GM18858 (cell line): ENCODE measurements around the gene PCGF6.

ENCODE experiments used
- ATAC-seq: cut with Tn5 transposase; IDR thresholded peaks from one replicate; pipeline ENCODE4 v1.9.1; 2021; ENCODE audit not compliant: unreplicated experiment

PCGF6 gene

DNA sequence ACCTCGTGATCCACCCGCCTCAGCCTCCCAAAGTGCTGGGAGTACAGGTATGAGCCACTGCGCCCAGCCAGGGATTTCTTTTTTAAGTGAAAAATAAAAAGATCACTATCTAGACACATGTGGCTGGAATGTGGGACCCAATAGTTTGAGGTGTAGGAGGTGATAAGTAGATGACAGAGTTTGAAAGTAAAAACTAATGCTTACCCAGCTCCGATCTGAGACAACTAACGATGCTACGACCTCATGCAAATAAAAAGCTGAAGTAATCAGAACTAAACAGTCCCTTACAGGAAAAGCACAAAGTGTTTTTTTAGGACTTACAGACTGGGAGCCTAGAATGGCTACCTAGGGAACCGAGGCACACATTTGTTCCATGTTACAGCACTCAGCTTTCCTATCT lies 23.0 kb downstream of the PCGF6 start:
- ATAC-seq: no peak

- no peak for ATAC-seq
Measured at GRCh38 chr10:103316087-103316486, 34.9 kb downstream of the PCGF6 start.

DNA sequence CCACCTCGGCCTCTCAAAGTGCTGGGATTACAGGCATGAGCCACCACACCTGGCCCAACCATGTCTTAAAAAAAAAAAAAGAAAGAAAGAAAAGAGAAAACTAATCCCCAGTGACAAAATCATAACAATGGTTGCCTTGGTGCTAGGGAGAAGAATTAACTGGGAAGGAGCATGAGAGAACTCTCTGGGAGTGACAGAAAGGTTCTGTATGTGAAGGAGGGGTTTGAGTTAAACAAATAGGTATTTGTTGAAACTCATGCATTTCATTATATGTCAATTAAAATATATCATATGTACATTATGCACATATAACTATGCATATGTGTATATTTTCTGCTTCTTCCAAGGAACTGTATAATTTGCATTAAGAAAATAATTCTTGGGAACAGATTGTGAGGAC lies 40.7 kb downstream of the PCGF6 start:
- ATAC-seq: no peak

GRCh38 chr10:103307594-103307993 lies 43.3 kb downstream of the PCGF6 start:
- no peak for ATAC-seq

DNA sequence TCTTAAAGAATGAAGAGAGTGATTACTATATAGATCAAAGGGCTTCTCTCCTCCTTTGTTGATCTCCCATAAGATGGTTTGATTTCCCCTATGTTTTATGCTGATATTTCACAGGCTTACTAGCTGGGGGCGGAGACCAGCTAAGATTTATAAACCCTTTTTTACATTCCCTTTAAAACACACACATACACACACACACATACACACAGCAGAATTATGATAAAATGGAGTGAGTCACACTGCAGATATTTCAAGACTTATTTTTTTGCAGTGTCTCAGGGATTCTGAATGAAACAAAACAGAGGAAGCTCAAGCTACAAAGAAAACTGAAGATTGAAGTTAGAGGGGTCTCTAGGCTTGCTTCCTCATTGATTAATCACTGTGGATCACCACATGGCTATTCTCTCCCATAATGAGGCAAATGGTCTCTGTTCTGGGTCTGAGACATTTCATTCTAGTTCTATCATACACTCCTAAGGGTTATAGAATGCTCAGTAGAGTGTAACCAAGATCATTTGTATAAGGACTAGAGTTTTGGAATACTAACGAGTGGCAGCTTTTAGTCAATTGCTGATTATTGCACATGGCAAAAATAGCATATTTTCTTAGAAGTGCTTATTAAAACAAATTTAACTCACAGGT lies 55.4 kb downstream of the PCGF6 start:
- ATAC-seq: no peak

GRCh38 chr10:103291588-103291987 lies 59.4 kb downstream of the PCGF6 start:
- ATAC-seq: no peak

DNA sequence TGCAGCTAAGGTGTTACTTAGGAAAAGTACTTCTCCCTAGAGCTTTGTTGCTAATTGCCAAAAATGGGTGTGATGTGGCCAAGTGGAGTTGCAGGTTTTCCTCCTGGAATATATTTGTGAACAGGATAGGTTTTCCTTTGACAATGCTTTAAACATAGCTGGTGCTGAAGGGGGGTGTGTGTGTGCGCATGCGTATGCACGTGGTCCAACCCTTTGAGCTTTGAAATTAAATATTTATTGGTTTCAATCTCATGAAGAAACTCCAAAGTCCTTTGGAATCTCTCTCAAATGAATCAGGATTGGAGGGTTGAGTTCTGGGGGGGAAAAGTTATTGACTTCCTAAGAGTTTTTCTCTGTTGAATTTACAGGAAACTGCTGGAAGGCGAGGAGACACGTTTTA lies 62.9 kb downstream of the PCGF6 start:
- no peak for ATAC-seq

DNA sequence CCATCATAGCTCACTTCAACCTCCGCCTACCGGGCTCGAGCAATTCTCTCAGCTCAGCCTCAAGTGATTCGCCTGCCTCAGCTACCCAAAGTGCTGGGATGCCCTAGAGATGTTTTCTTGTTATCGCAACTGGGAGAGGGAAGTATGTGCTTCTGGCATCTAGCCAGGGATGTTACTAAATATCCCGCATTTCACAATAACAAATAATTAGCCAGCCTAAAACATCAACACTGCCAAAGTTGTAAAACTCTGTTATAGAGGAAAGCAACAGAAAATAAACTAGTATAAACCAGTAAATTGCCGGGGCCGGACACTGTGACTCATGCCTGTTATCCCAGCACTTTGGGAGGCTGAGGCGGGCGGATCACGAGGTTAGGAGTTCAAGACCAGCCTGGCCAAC lies 66.8 kb downstream of the PCGF6 start:
- ATAC-seq: no peak

GRCh38 chr10:103282961-103283360 lies 68.0 kb downstream of the PCGF6 start:
- no peak for ATAC-seq

DNA sequence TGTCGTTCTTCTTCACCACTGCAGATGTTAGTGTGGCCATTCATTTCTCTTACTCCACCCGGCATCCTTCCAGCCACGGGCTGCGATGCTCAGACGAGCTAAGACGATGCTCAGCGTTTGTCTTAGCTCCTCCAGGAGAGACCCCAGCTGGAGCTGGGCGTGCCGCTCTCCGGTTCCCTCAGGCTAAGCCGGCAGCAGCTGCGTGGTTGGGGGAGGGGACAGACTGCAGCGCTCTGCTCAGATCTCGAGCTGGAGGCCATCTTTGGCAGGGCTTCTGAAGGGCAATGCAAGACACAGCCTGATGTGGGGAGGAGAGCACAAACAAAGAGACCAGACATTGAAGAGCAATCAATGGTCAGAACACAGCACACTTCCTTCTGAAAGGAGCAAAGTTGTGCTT lies 69.2 kb downstream of the PCGF6 start:
- ATAC-seq: no peak

DNA sequence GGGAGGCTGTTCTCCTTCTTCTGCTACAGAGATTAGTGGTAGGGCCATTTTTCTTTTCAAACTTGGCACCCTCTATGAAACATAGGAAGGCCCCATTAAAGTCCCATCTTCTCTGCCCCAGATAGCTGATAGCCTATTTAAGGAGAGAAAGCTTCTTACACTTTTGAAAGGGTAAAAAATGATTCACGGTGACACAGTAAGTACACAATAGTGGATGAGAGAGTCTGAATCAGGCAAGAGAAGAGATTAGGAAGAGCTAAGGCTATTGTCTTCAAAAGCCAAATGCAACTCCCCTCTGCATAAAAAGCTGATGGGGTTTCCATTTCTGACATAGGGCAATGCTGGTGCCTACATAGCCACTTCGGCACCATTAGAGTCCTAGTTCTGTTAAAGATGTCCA lies 70.4 kb downstream of the PCGF6 start:
- no peak for ATAC-seq

DNA sequence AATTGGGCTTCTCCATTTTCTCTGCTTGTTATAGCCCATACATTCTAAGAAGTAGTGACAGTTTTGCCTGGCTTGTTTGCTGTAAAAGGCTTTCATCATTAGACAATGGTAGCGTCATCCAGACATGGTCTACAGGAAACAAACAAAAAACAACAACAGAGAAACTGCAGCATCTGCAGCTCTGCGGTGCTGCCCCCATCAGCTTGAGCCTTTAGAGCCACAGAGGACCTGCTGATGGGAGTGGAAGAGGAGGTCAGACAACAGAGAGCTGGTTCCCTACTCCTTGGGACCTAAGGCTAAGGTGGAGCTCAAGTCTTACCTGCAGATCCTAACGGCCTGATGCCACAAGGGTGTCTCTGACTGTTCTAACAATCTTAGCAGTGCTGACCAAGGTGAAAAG lies 70.9 kb downstream of the PCGF6 start:
- no peak for ATAC-seq

GRCh38 chr10:103278862-103279298 lies 72.1 kb downstream of the PCGF6 start:
- ATAC-seq: no peak

DNA sequence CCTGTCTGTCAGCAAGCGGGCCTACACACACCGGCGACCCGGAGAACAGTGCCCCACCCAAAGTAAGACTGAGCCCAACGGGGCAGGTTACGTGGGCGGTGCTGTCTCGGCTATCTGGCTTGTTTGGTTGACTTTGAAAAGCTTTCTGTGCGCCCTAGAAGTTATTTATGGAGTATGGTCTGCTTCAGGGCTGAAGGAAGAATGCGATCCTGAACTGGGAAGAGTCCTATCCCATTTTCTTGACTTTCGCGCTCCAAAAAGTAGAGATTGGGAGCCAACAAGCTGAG lies 72.5 kb downstream of the PCGF6 start:
- no peak for ATAC-seq

GRCh38 chr10:103277713-103278536 lies 73.0 kb downstream of the PCGF6 start:
- ATAC-seq: no peak

DNA sequence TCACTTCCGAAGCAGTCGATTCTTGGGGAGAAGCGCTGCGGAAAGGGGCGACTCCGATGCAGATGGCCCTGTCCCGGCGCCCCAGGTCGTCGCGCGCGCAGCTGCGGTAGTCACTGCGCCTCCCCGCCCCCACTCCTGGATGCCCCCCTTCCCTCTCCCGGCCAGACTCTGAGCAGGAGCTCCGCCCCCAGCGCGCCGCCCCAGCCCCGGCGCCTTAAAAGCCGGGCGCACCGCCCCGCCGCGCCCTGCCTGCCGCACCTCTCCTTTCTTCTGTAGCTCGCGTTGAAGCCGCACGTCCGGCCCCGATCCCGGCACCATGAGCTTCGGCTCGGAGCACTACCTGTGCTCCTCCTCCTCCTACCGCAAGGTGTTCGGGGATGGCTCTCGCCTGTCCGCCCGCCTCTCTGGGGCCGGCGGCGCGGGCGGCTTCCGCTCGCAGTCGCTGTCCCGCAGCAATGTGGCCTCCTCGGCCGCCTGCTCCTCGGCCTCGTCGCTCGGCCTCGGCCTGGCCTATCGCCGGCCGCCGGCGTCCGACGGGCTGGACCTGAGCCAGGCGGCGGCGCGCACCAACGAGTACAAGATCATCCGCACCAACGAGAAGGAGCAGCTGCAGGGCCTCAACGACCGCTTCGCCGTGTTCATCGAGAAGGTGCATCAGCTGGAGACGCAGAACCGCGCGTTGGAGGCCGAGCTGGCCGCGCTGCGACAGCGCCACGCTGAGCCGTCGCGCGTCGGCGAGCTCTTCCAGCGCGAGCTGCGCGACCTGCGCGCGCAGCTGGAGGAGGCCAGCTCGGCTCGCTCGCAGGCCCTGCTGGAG lies 73.8 kb downstream of the PCGF6 start, which contains the start of gene INA:
TSS of gene INA (plus strand) at position 243 of the 817 bp plus-strand sequence. CDS start at position 317, 74 bp downstream.
- no peak for ATAC-seq

DNA sequence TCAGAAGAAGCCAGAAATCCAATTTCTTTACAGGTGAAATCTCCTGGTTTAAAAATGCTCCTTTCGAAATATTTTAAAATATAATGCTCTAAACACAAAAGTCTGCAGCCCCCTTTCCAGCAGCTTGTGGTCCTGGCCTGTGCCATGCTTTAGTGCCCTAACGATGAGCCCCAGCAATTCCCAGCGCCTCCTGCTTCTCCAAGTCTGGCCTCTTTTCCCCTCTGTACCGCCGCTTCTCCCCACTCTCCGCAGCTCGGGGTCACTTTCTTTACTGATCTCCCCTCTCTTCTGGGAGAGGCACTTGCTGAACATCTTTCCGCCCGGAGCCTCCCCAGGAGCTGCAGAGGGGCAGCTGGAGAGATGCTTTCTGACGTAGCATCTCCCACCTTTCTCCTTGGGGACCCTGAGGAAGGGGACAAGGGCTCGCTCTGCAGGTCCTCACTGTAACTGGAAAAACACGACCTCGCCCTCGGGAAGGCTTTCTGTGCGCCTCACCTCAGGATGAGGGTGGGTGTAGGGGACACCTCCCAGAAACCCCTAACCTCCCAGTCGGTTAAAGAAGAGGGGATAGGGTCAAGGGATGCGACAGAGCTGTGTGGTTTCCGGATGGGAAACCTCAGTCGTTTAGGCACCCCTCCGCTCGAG lies 74.6 kb downstream of the PCGF6 start:
- no peak for ATAC-seq

DNA sequence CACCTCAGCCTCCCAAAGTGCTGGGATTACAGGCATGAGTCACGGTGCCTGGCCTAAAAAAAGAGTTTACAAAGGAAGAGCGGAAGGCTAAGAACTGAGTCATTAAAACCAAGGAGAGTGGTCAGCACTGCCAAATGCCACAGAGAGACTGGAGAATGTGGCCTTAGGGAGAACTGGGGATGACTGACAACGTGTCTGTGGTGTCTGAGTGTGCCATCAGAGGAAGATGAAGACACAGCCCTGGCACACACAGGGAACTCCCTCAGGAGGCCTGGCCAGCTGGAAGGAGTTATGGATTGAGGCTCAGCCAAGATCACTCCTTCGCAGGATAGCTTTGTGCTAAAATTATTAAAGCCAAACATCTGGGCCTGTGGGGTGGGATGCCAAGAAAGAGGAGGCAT lies 77.9 kb downstream of the PCGF6 start:
- no peak for ATAC-seq

DNA sequence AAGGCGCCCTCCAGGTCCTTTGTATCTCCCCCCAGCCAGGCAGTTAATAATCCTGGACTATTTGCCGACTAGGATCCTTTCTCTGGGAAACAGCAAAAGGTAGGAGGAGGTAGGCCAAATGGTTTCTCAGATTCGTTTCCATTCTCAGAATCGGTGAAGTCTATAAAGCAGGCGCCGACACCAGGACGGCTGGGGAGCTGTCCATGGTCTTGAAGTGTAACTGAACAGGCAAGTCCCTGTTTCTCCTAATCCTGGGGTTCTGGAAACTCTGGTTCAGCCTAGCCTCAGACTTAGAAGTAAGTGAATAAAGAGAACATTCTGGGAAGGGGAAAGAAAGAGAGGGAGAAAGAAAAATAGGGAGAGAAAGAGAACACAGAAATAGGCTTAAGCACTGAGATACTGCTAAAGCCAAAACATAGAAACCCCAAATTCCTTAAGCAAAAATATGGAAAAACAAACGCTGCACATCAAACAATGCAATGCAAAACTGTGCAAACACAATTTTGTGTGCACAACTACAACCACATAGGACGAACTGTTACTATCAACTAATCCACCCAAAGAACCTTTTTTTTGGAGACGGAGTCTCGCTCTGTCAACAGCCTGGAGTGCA lies 85.1 kb downstream of the PCGF6 start:
- no peak for ATAC-seq

GRCh38 chr10:103262229-103262628 lies 88.7 kb downstream of the PCGF6 start:
- no peak for ATAC-seq

DNA sequence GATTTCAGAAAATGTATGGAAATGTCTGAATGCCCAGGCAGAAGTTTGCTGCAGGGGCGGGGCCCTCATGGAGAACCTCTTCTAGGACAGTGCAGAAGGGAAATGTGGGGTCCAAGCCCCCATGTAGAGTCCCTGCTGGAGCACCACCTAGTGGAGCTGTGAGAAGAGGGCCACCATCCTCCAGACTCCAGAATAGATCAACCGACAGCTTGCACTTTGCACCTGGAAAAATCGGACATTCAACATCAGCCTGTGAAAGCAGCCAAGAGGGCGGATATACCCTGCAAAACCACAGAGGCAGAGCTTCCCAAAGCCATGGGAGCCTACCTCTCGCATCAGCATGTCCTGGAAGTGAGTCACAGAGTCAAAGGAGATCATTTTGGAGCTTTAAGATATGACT lies 91.0 kb downstream of the PCGF6 start:
- ATAC-seq: no peak
